H9 (cell line): ENCODE results near the gene TMEM154. TPM values are rescaled to one million over a fixed set of nuclear protein-coding genes. Genes with fewer than 3 reads are reported as not detected.

ENCODE experiments used
- DNase-seq: peaks from one replicate; pipeline ENCODE4 v3.0.0-alpha.2; 2017
- H2AFZ ChIP-seq: one replicate; pipeline ENCODE4 v1.6.1; 2013; ENCODE audit warnings: mild to moderate bottlenecking, low read length, control low read depth, moderate library complexity
- H2AK5ac ChIP-seq: 2 replicates; pipeline ENCODE4 v1.6.1; 2013; ENCODE audit warnings: low read length, control low read depth, mixed read lengths; ENCODE audit not compliant: insufficient read length
- H2BK120ac ChIP-seq: one replicate; pipeline ENCODE4 v1.6.1; 2013; ENCODE audit warnings: low read depth, mild to moderate bottlenecking, low read length, control low read depth, inconsistent platforms; ENCODE audit not compliant: poor library complexity, severe bottlenecking
- H2BK12ac ChIP-seq: 2 replicates; pipeline ENCODE4 v1.6.1; 2013; ENCODE audit warnings: low read length, control low read depth, mixed read lengths, low read depth; ENCODE audit not compliant: insufficient read length
- H2BK15ac ChIP-seq: 2 replicates; pipeline ENCODE4 v1.6.1; 2013; ENCODE audit warnings: low read depth, low read length, control low read depth
- H2BK20ac ChIP-seq: one replicate; pipeline ENCODE4 v1.6.1; 2013; ENCODE audit warnings: low read depth, mild to moderate bottlenecking, low read length, control low read depth, inconsistent platforms; ENCODE audit not compliant: poor library complexity, severe bottlenecking
- H2BK5ac ChIP-seq: 2 replicates; pipeline ENCODE4 v1.6.1; 2013; ENCODE audit warnings: low read length, control low read depth, mixed read lengths; ENCODE audit not compliant: insufficient read length
- H3K14ac ChIP-seq: 2 replicates; pipeline ENCODE4 v1.6.1; 2013; ENCODE audit warnings: low read length, control low read depth; ENCODE audit not compliant: insufficient read depth
- H3K18ac ChIP-seq: 2 replicates; pipeline ENCODE4 v1.6.1; 2013; ENCODE audit warnings: low read depth, mild to moderate bottlenecking, mixed read lengths, low read length, control low read depth; ENCODE audit not compliant: insufficient read length
- H3K23ac ChIP-seq: 2 replicates; pipeline ENCODE4 v1.6.1; 2013; ENCODE audit warnings: low read length, control low read depth, mixed read lengths, low read depth; ENCODE audit not compliant: insufficient read length
- H3K23me2 ChIP-seq: 2 replicates; pipeline ENCODE4 v1.6.1; 2013; ENCODE audit warnings: low read depth, mild to moderate bottlenecking, mixed read lengths, low read length, control low read depth; ENCODE audit not compliant: insufficient read length, poor library complexity, severe bottlenecking
- H3K27ac ChIP-seq: 2 replicates; pipeline ENCODE4 v1.5.1; 2013; ENCODE audit warnings: low read length, control low read depth, mixed read lengths, low read depth; ENCODE audit not compliant: insufficient read length
- H3K27me3 ChIP-seq: 2 replicates; pipeline ENCODE4 v1.6.1; 2013; ENCODE audit warnings: low read length, control low read depth, inconsistent platforms; ENCODE audit not compliant: insufficient read depth
- H3K4ac ChIP-seq: 2 replicates; pipeline ENCODE4 v1.6.1; 2013; ENCODE audit warnings: low read depth, mild to moderate bottlenecking, control low read depth, inconsistent platforms, low read length, moderate library complexity
- H3K4me1 ChIP-seq: 2 replicates; pipeline ENCODE4 v1.6.1; 2013; ENCODE audit warnings: low read length, control low read depth, inconsistent platforms; ENCODE audit not compliant: insufficient read depth
- H3K4me2 ChIP-seq: 2 replicates; pipeline ENCODE4 v1.6.1; 2013; ENCODE audit warnings: low read length, control low read depth, mixed read lengths; ENCODE audit not compliant: insufficient read length, insufficient read depth
- H3K56ac ChIP-seq: 2 replicates; pipeline ENCODE4 v1.6.1; 2013; ENCODE audit warnings: low read depth, mild to moderate bottlenecking, mixed read lengths, low read length, control low read depth; ENCODE audit not compliant: insufficient read length
- H3K79me1 ChIP-seq: 2 replicates; pipeline ENCODE4 v1.6.1; 2013; ENCODE audit warnings: low read depth, mild to moderate bottlenecking, moderate library complexity, low read length, control low read depth, inconsistent platforms; ENCODE audit not compliant: insufficient read depth, poor library complexity, severe bottlenecking
- H3K79me2 ChIP-seq: 2 replicates; pipeline ENCODE4 v1.6.1; 2013; ENCODE audit warnings: low read length, control low read depth, inconsistent platforms; ENCODE audit not compliant: insufficient read depth
- H3K9ac ChIP-seq: 2 replicates; pipeline ENCODE4 v1.6.1; 2013; ENCODE audit warnings: low read length, control low read depth, mixed read lengths; ENCODE audit not compliant: insufficient read length; ENCODE audit errors: extremely low read depth
- H3K9me3 ChIP-seq: one replicate; pipeline ENCODE4 v1.6.1; 2013; ENCODE audit warnings: low read depth, low read length, inconsistent platforms; ENCODE audit not compliant: control insufficient read depth
- H3T11ph ChIP-seq: one replicate; pipeline ENCODE4 v1.6.1; 2013; ENCODE audit warnings: mild to moderate bottlenecking, low read length, control low read depth, inconsistent platforms
- H4K20me1 ChIP-seq: one replicate; pipeline ENCODE4 v1.6.1; 2013; ENCODE audit not compliant: control insufficient read depth, insufficient read length, insufficient read depth
- H4K5ac ChIP-seq: 2 replicates; pipeline ENCODE4 v1.6.1; 2013; ENCODE audit warnings: low read depth, mild to moderate bottlenecking, mixed read lengths, low read length, control low read depth; ENCODE audit not compliant: insufficient read length
- H4K8ac ChIP-seq: replicated peaks from 2 replicates; pipeline ENCODE4 v1.6.1; 2013; ENCODE audit warnings: low read length, control low read depth, mixed read lengths, low read depth; ENCODE audit not compliant: insufficient read length
- H4K91ac ChIP-seq: 2 replicates; pipeline ENCODE4 v1.6.1; 2013; ENCODE audit warnings: low read depth, mild to moderate bottlenecking, moderate library complexity, mixed read lengths, low read length, control low read depth; ENCODE audit not compliant: insufficient read length
- H3K27ac Mint-ChIP-seq, 3 experiments: 2 replicates in 2 of 3; 3 replicates in 1 of 3; pipeline ENCODE4 v1.8.0; 2020 to 2021; ENCODE audit warnings: mixed read lengths in 3 of 3, mild to moderate bottlenecking in 1 of 3, moderate library complexity in 1 of 3
- H3K27me3 Mint-ChIP-seq: 2 replicates; pipeline ENCODE4 v1.8.0; 2021; ENCODE audit warnings: low read depth, mild to moderate bottlenecking, moderate library complexity, mixed read lengths
- H3K36me3 Mint-ChIP-seq, 3 experiments: 2 replicates in 2 of 3; 3 replicates in 1 of 3; pipeline ENCODE4 v1.8.0; 2020 to 2021; ENCODE audit warnings: low read depth in 3 of 3, mixed read lengths in 3 of 3; ENCODE audit not compliant: insufficient read depth in 1 of 3
- H3K4me1 Mint-ChIP-seq, 2 experiments: 2 replicates each; pipeline ENCODE4 v1.8.0; 2020; ENCODE audit warnings: mixed read lengths in 2 of 2
- H3K4me3 Mint-ChIP-seq, 2 experiments: 2 replicates in 1 of 2; 3 replicates in 1 of 2; pipeline ENCODE4 v1.8.0; 2020 to 2021; ENCODE audit warnings: mild to moderate bottlenecking in 2 of 2, mixed read lengths in 2 of 2, moderate library complexity in 1 of 2
- H3K9me3 Mint-ChIP-seq, 2 experiments: 2 replicates in 1 of 2; 3 replicates in 1 of 2; pipeline ENCODE4 v1.8.0; 2020; ENCODE audit warnings: mild to moderate bottlenecking in 2 of 2, mixed read lengths in 2 of 2, moderate library complexity in 1 of 2
- WGBS: extraction: QIAGEN DNeasy Blood & Tissue Kit; methylation state at CpG from one replicate; pipeline ENCODE4 v1.1.7; 2013; ENCODE audit warnings: missing lambda C conversion rate, low lambda C conversion rate, mixed read lengths; ENCODE audit not compliant: insufficient read length; ENCODE audit errors: extremely low coverage; 5-methylcytosine and 5-hydroxymethylcytosine counted together
- total RNA-seq: library from RNA; stranded (reverse); gene quantifications from 2 replicates; pipeline ENCODE4 v1.2.1, GENCODE V29; 2021
- TF ChIP-seq, protein P1 (sequence below): fragments of 200-600 bp; sonication (generic); conservative IDR thresholded peaks from 3 replicates; pipeline ENCODE4 v1.8.0; 2021; ENCODE audit warnings: antibody characterized with exemption, mild to moderate bottlenecking

TMEM154 gene
- total RNA-seq, 1 experiment from 2014 or later = 1.7 TPM

DNA sequence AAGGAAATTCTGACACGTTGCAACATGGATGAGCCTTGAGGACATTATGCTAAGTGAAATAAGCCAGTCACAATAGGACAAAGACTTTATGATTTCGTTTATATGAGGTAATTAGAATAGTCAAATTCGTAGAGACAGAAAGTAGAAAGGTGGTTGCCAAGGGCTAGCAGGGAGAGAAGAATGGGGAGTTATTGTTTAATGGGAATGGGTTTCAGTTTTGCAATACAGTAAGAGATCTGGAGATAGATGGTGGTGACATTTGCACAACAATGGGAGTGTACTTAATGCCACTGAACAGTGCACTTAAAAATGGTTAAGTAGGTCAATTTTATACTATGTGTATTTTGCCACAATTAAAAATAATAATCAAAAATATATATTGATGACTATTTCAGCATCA lies 43.4 kb upstream of the TMEM154 start:
- no peak overlapping the region for H3K4me3 Mint-ChIP-seq
- no peak overlapping the region for H2BK15ac ChIP-seq
- no peak overlapping the region for H4K8ac ChIP-seq
- no peaks in the 10 kb centered on the region for H3K79me2 ChIP-seq
- TF ChIP-seq, protein P1, sequence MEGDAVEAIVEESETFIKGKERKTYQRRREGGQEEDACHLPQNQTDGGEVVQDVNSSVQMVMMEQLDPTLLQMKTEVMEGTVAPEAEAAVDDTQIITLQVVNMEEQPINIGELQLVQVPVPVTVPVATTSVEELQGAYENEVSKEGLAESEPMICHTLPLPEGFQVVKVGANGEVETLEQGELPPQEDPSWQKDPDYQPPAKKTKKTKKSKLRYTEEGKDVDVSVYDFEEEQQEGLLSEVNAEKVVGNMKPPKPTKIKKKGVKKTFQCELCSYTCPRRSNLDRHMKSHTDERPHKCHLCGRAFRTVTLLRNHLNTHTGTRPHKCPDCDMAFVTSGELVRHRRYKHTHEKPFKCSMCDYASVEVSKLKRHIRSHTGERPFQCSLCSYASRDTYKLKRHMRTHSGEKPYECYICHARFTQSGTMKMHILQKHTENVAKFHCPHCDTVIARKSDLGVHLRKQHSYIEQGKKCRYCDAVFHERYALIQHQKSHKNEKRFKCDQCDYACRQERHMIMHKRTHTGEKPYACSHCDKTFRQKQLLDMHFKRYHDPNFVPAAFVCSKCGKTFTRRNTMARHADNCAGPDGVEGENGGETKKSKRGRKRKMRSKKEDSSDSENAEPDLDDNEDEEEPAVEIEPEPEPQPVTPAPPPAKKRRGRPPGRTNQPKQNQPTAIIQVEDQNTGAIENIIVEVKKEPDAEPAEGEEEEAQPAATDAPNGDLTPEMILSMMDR = no peak
- no peak overlapping the region for H3K23ac ChIP-seq
- no peak overlapping the region for H4K91ac ChIP-seq
- no peaks in the 10 kb centered on the region for H4K20me1 ChIP-seq
- H3K27ac ChIP-seq = no peak overlapping the region
- H3K14ac ChIP-seq = no peak overlapping the region
- H3K27ac Mint-ChIP-seq = no peak overlapping the region
- WGBS = no CpG with 5 or more reads among the region's 3 CpGs
- H3K9ac ChIP-seq = no peak overlapping the region
- H2AK5ac ChIP-seq = no peak overlapping the region
- H2BK5ac ChIP-seq = no peak overlapping the region
- H3K27me3 Mint-ChIP-seq = peaks cover 2% of the 10 kb centered on the region; the same call in 1 of the 2 replicates
- H3K4me1 Mint-ChIP-seq = peaks cover 17 to 23% of the 10 kb centered on the region in 2 experiments
- no peak overlapping the region for H3K56ac ChIP-seq
- no peak overlapping the region for H3T11ph ChIP-seq
- H3K27me3 ChIP-seq = no peaks in the 10 kb centered on the region
- no peaks in the 10 kb centered on the region for H3K9me3 ChIP-seq
- H3K4me2 ChIP-seq = no peak overlapping the region
- no peaks in the 10 kb centered on the region for H3K9me3 Mint-ChIP-seq
- H3K4ac ChIP-seq = no peak overlapping the region
- H3K23me2 ChIP-seq = no peaks in the 10 kb centered on the region
- no peak overlapping the region for H4K5ac ChIP-seq
- no peak overlapping the region for H2BK20ac ChIP-seq
- no peaks in the 10 kb centered on the region; a peak in 1 of 7 replicates for H3K36me3 Mint-ChIP-seq
- no peak overlapping the region for H2AFZ ChIP-seq
- no peaks in the 10 kb centered on the region for H3K79me1 ChIP-seq
- no peak overlapping the region for H2BK12ac ChIP-seq
- H3K18ac ChIP-seq = no peak overlapping the region
- H2BK120ac ChIP-seq = no peak overlapping the region
- DNase-seq = no peak
- no peaks in the 10 kb centered on the region for H3K4me1 ChIP-seq
